GM06990 (cell line): ENCODE data around the gene TYMS.

Source experiments
- DNase-seq: peaks from one replicate; pipeline ENCODE4 v3.0.0-alpha.2; 2011; ENCODE audit not compliant: insufficient read length; ENCODE audit errors: extremely low read depth
- H3K27me3 ChIP-seq: replicated peaks from 2 replicates; pipeline ENCODE4 v1.6.0; 2011; ENCODE audit warnings: low read length; ENCODE audit not compliant: control insufficient read depth, insufficient read depth
- H3K36me3 ChIP-seq: 2 replicates; pipeline ENCODE4 v1.5.1; 2011; ENCODE audit warnings: low read length; ENCODE audit not compliant: control insufficient read depth, insufficient read depth
- H3K4me3 ChIP-seq: replicated peaks from 2 replicates; pipeline ENCODE4 v1.5.1; 2011; ENCODE audit warnings: low read depth, mild to moderate bottlenecking, control low read depth, low read length
- TF ChIP-seq, protein P1 (sequence below): IDR thresholded peaks from 2 replicates; pipeline ENCODE4 v1.5.1; 2011; ENCODE audit warnings: low read length, control low read depth, mild to moderate bottlenecking, inconsistent platforms; ENCODE audit not compliant: insufficient read depth, poor library complexity, severe bottlenecking

Gene TYMS

DNA sequence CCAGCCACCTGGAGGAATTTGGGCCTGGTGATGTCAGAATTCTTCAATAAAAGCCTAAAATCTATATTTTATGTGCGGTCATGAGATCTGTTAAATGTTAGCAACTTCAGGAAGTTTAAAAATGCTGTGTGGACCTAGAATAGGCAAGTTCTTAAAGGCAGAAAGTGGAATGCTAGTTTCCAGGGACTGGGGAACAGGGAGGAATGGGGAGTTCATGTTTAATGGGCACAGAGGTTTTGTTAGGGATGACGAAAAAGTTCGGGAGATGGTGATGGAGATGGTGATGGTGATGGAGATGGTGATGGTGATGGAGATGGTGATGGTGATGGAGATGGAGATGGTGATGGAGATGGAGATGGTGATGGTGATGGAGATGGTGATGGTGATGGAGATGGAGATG is 9.2 kb downstream of the TYMS start:
- no peak for DNase-seq
- no peaks in the 10 kb centered on the region for H3K27me3 ChIP-seq
- TF ChIP-seq, protein P1, sequence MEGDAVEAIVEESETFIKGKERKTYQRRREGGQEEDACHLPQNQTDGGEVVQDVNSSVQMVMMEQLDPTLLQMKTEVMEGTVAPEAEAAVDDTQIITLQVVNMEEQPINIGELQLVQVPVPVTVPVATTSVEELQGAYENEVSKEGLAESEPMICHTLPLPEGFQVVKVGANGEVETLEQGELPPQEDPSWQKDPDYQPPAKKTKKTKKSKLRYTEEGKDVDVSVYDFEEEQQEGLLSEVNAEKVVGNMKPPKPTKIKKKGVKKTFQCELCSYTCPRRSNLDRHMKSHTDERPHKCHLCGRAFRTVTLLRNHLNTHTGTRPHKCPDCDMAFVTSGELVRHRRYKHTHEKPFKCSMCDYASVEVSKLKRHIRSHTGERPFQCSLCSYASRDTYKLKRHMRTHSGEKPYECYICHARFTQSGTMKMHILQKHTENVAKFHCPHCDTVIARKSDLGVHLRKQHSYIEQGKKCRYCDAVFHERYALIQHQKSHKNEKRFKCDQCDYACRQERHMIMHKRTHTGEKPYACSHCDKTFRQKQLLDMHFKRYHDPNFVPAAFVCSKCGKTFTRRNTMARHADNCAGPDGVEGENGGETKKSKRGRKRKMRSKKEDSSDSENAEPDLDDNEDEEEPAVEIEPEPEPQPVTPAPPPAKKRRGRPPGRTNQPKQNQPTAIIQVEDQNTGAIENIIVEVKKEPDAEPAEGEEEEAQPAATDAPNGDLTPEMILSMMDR = no peak
- H3K36me3 ChIP-seq = peaks cover 18% of the 10 kb centered on the region
- no peak overlapping the region for H3K4me3 ChIP-seq

DNA sequence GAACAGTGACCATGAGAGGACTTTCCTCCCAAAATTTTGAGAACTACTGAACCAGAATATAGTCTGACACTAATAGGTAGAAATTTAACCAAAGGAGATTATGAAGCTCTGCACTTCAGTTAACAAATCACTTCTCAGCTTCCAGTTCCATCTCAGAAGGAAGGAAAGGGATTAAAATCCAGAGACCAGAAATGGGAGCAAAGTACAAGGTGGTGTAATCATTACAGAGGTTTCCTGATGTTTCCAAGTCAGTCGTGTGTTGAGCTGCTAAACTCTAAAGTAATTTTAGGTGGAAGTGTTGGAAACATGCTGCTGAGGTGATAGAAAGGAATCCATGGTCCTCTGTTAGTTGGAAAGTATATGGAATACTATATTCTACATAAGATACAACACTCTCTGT is 10.8 kb downstream of the TYMS start:
- H3K27me3 ChIP-seq = no peaks in the 10 kb centered on the region
- TF ChIP-seq, protein P1 = no peak
- no peak for DNase-seq
- no peak overlapping the region for H3K4me3 ChIP-seq
- H3K36me3 ChIP-seq = peaks cover 25% of the 10 kb centered on the region

DNA sequence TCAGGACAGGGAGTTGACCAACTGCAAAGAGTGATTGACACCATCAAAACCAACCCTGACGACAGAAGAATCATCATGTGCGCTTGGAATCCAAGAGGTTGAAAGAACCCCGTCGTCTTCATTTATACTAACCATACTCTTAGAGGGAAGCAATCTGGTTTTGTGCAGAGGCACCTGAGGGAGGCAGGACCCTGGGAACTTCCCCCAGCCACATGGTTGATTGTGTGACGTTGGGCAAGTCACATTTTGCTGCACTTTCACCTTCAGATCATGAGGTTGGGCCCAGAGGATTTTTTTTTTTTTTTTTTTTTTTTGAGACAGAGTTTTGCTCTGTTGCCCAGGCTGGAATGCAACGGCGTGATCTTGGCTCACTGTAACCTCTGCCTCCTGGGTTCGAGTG is 11.6 kb downstream of the TYMS start:
- TF ChIP-seq, protein P1 = no peak
- peaks cover 25% of the 10 kb centered on the region for H3K36me3 ChIP-seq

DNA sequence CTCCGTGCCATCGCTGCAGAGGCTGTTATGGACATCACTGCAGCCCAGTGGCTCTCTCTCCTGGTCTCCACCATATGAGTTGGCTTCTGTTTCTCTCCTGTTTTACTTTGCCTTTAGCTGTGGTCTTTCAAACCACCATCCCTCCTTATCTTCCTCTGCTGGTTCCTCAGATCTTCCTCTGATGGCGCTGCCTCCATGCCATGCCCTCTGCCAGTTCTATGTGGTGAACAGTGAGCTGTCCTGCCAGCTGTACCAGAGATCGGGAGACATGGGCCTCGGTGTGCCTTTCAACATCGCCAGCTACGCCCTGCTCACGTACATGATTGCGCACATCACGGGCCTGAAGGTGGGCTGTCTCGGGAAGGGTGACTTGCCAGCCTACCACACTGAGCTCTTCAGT is 13.1 kb downstream of the TYMS start:
- H3K36me3 ChIP-seq = peaks cover 28% of the 10 kb centered on the region
- no peaks in the 10 kb centered on the region for H3K27me3 ChIP-seq
- TF ChIP-seq, protein P1 = no peak
- H3K4me3 ChIP-seq = no peak overlapping the region
- no peak for DNase-seq

More for the DNA sequence above, 11.6 kb downstream of the TYMS start:
- no peaks in the 10 kb centered on the region for H3K27me3 ChIP-seq
- DNase-seq = no peak
- H3K4me3 ChIP-seq = no peak overlapping the region

DNA sequence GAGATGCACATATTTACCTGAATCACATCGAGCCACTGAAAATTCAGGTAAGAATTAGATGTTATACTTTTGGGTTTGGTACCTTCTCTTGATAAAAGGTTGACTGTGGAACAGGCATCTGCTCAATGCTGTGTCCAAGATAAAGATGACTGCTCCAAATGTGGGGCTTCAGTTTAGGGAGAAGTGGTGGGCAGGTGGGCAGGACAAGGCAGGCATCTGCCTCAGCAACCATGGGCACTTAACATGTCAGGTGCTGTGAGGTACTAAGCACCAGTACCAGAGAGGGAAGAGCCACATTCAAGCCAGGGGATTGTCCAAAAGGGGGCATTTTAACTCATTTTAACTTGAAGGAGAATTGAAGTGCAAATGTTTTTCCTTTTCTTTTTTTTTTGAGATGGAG is 14.0 kb downstream of the TYMS start:
- Histone ChIP-seq H3K36me3 (peaks cover 24% of the 10 kb centered on the region), H3K4me3 (no peak overlapping the region), H3K27me3 (no peaks in the 10 kb centered on the region)
- TF ChIP-seq, protein P1 = no peak
- no peak for DNase-seq

DNA sequence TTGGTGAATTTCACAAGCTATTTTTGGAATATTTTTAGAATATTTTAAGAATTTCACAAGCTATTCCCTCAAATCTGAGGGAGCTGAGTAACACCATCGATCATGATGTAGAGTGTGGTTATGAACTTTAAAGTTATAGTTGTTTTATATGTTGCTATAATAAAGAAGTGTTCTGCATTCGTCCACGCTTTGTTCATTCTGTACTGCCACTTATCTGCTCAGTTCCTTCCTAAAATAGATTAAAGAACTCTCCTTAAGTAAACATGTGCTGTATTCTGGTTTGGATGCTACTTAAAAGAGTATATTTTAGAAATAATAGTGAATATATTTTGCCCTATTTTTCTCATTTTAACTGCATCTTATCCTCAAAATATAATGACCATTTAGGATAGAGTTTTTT is 15.9 kb downstream of the TYMS start:
- Histone ChIP-seq H3K36me3 (peaks cover 23% of the 10 kb centered on the region), H3K27me3 (no peaks in the 10 kb centered on the region), H3K4me3 (no peak overlapping the region)
- TF ChIP-seq, protein P1 = no peak
- DNase-seq = no peak
